GM21515 (cell line): Measurements from ENCODE around the gene BICD1.
"Not testable (repeated sequence)": the region's sequence is repeated elsewhere in the genome, so short reads cannot be mapped to it uniquely, and the experiment has no call there.

ENCODE experiments used
- ATAC-seq: cut with Tn5 transposase; IDR thresholded peaks from one replicate; pipeline ENCODE4 v1.9.1; 2021; ENCODE audit not compliant: unreplicated experiment

The BICD1 gene

DNA sequence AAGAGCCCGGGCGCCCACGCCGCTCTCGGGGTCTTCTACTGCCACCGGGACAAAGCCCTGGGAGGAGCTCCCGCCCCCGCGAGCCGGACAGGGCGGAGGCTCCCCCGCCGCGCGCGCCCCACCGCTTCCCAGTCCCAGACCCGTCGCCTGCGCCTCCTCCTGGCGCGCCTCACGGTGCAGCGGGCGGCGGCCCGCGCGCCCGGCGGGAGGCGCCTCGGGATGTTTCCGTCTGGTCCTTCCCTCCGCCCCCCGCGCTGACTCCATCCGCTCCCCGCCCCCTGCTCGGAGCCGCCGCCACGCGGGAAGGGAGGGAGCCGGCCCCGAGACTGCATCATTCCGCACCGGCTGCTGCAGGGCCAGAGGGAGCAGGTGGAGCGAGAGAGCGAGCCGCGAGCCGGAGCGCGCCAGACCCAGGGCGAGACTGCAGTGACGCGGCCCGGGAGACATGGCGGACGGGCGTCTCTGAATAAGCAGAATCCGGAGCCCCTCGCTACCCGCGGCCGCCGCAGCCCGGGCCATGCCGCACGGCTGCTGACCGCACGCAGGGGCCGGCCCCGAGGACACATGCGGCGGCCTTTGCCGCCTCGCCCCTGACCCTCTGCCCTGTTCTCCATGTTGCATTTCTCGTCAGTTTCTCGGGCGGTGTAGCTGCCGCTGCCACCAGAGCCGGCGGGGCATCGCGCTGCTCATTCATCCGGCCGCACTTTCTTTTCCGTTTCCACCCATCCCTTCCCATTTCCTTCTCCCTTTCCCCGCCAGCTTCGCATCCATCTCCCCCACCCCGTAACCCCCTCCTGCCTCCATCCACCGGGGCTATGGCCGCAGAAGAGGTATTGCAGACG, at the start of gene BICD1:
Gene BICD1 (plus strand): TSS at position 331 of the 842 bp plus-strand sequence. CDS start 485 bp downstream, at position 816.
- ATAC-seq, result peak; percentile 78

DNA sequence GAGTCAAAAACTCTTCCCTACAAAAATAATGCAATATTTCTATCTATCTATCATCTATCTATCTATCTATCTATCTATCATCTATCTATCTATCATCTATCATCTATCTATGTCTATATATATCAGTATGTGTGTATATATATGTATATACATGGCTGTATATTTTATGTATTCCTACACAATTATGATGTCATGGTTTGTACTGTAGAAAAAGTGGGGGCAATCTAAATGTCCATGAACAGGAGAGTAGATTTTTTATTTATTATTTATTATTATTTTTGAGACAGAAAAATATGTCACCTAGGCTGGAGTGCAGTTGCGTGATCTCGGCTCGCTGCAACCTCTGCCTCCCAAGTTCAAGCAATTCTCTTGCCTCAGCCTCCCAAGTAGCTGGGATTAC, 45.6 kb upstream of the BICD1 start:
- ATAC-seq, result no peak

- no peak for ATAC-seq
Observed at GRCh38 chr12:32062881-32063280, 43.8 kb upstream of the BICD1 start.

- ATAC-seq, result no peak
Observed at GRCh38 chr12:32063796-32064195, 42.9 kb upstream of the BICD1 start.

DNA sequence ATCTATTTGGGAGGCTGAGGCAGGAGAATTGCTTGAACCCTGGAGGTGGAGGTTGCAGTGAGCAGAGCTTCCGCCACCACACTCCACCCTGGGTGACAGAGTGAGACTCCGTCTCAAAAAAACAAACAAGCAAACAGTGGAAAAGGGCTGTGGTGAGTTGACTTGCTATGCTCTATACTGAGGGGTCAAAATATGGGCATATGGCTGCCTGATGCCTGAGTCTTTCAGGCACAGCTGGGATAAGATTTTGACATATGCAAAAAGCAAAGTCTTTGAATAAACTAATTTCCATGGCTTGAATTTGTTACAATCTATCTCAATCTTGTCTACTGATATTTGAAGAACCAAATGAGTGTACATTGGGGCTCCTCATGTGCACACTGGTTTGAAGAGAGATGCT, 40.4 kb upstream of the BICD1 start:
- ATAC-seq, result no peak

DNA sequence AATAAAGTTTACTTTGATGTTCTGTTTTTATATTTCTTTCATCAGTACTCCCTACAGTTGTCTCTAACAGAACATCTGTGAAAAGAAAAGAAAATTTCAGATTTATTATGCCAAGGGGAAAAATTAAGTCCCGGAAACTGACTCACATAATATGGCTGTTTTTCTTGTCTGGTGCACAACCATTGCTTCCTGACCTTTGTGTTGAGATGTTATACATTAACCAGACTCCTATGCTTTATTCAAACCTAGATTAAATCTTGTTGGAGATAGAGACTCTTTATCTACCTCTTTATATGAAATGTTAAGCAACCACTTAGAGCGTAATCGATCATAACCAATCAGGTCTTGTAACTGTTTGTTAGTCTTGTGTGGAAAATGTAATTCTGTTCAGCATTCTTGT, 37.6 kb upstream of the BICD1 start:
- ATAC-seq, result no peak

GRCh38 chr12:32069731-32070130, 36.9 kb upstream of the BICD1 start:
- ATAC-seq, result no peak

DNA sequence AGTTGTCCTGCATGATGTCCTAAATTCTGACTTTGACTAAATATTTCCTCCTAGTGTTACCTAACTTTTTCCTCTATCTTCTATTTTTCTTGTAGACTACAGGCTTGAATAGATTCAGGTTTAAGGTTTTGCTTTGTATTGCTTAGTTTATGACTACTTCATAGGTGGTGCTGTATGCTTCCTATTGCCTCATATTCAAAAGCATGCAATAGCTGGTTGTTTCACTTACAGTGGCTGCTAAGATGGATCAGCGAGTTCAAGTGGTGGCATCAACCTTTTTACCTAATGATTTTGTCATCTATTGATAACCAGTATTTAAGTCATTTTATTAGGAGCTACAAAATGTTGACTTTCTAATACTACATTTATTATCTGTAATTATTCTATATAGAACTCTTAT, 36.3 kb upstream of the BICD1 start:
- ATAC-seq, result no peak

DNA sequence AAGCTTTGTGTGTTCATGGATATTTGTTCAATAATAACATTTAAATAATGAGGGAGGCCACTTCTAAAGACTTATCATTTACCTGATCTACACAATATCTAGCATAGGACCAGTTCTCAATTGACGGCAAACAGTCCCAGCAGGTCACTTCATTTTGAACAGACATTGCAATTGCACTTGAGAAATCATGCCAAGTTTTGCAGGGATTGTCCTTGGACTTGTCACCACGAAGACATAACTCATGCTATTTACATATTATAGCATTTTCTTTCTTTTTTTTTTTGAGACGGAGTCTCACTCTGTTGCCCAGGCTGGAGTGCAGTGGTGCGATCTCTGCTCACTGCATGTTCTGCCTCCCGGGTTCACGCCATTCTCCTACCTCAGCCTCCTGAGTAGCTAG, 34.5 kb upstream of the BICD1 start:
- no peak for ATAC-seq

DNA sequence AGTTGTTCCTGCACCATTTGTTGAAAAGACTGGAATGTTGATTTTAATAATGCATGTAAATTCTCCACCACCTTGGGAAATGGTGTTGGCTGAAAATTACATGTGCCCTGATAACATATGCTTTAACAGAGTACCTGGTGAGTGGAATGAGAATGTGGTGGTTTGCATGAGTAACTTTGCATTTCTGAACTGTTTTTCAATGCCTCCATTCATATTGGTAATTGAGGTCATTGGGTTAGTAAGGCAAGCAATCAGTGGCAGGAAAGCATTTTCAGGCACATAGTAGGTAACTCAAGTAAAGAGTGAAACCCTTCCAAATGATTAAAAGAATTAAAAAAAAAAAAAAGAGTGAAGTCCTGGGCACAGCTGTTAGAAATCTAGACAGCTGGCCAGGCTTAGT, 32.2 kb upstream of the BICD1 start:
- no peak for ATAC-seq

- ATAC-seq, result no peak
Observed at GRCh38 chr12:32076941-32077340, 29.7 kb upstream of the BICD1 start.

DNA sequence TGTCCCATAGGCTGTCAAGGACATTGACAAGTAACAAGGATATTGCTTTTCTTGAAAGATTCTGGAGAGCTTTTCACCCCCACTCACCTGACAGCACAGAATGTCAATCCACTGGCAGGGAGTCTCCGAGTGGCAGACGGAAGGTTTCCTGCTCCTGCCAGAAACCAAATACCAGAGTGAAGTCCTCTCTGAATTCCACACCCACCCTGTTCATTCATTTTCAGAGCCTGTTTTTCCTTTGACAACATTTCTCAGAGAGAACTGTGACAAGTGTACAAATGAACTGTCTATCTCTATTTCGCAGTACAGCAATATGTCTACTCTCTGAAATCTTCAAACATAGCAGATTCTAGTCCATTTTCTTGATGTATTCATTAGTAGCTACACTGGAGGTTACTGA, 26.2 kb upstream of the BICD1 start:
- no peak for ATAC-seq

DNA sequence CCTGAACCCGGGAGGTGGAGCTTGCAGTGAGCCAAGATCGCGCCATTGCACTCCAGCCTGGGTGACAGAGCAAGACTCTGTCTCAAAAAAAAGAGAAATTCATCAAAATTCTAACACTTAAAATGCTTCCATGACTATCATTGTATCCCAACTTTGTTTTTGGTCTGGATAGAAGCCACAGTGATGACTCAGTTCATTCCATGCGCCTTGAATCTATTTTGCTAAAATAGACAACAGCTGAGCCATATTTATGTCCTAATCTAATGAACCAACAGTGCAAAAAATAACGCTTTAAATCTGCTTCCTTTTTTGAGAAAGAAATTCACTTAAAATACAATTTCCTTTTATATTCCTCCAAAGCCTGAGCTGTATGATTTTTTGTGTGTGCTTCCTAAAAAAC, 23.2 kb upstream of the BICD1 start:
- no peak for ATAC-seq

DNA sequence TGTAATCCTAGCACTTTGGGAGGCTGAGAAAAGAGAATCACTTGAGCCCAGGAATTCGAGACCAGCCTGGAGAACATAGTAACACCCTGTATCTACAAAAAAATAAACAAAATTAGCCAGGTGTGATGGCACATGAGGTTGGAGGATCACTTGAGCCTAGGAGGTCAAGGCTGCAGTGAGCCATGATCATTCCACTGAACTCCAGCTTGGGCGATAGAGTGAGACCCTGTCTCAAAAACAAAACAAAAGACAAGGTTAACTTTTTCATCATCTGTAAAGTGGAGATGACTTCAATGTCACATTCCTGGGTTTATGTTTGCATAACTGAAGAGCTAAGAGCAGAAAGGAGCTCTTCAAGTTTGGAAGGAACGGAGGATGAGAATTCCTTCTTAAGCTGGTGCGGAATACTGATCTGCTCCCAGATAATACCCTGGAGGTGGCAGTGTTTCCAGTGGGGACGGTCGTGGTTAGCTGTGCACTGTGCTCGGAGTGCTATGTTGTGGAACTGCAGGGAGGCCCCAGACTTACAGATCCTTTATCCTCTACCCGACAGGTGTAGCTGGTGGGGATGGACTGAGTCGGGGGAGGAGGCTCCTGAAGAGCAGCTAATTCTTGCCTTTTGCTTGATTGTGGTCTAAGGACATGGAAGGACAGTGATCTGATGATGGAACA, 22.5 kb upstream of the BICD1 start:
- no peak for ATAC-seq

DNA sequence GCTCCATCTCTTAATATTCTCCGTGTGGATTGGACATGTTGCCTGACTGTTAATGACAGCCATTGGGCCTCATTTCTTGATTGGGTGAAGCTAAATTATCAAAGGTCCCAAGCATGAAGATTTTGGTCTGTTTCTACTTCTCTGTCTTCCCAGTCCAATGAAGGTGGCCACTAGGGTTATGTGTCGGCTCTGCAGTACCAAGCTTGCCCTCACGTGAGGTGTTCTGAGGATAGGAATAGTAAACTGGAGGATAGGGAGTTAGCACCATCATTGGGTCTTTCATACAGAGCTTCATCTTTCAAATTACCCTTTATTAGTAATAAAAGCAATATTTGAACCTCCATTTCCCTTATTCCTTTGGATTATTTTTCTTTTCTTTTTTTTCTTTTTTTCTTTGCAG, 21.9 kb upstream of the BICD1 start:
- ATAC-seq, result no peak

GRCh38 chr12:32087306-32087705, 19.3 kb upstream of the BICD1 start:
- no peak for ATAC-seq

- ATAC-seq, result no peak
Observed at GRCh38 chr12:32089156-32089555, 17.5 kb upstream of the BICD1 start.

DNA sequence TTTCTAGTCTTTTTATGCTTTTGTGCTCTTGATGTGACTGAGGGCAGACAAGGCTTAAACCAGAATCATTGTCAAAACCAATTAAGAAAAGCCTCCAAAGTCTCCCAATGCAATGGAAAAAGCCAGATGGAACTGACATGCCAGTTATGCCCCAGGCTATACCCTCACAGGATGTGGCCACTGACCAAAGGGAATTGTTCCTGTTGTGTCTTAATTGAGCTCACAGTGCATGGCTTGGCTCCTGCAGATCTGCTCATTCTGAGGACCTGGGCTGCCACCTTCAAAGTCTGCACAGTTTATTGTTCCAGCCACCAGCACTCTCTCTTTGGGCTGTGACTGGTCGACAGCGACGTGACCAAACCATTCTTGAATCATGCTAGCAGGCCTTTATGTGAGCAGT, 17.1 kb upstream of the BICD1 start:
- no peak for ATAC-seq

- ATAC-seq, result no peak
Observed at GRCh38 chr12:32091696-32092095, 15.0 kb upstream of the BICD1 start.

DNA sequence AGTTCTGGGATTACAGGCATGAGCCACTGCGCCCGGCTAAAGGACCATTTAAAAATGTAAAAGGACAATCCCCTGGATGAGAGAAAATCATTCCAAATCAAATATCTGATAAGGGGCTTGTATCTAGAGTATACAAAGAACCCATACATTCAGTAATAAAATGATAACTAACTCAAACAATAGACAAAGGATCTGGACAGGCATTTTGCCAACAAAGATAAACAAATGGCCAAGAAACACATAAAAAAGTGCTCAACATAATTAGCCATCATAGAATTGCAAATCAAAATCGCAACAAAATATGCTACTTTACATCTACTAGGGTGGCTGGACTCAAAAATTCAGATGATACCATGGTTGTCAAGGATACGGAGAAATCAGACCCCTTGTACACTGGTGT, 8.5 kb upstream of the BICD1 start:
- ATAC-seq, result no peak

GRCh38 chr12:32099275-32099674, 7.4 kb upstream of the BICD1 start:
- ATAC-seq, result not testable (repeated sequence)

DNA sequence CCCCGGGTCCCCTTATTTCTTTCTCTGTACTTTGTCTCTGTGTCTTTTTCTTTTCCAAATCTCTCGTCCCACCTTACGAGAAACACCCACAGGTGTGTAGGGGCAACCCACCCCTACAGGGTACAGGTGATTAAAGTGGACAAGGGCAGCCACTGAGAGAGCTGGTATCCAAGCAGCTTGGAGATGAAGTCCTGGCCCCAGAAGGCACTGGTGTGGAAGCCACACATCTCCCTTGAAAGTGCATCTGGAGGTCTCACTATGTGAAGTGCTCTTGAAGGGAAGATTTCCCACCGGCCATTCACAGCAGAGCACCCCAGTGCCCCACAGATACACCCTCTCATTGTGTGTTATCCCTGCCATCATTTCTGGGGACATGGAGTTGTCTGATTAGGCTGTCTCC, 6.3 kb upstream of the BICD1 start:
- ATAC-seq, result no peak

GRCh38 chr12:32100888-32101287, 5.8 kb upstream of the BICD1 start:
- no peak for ATAC-seq
